H1 (cell line): Measurements from ENCODE around the gene SLC15A1. TPM values are rescaled to one million over a fixed set of nuclear protein-coding genes. Genes with fewer than 3 reads are reported as not detected.

Experiments used
- CTCF ChIA-PET: fragments of 300-600 bp; sonication (Branson Sonifier 250); formaldehyde crosslinking; loops from one replicate; lab custom pipeline; 2021; ENCODE audit not compliant: partially characterized antibody; lab: Charles Lee
- POLR2A ChIA-PET: fragments of 300-600 bp; sonication (Branson Sonifier 250); formaldehyde crosslinking; loops from one replicate; lab custom pipeline; 2021; ENCODE audit warnings: inconsistent platforms; ENCODE audit not compliant: partially characterized antibody; lab: Charles Lee
- DNase-seq, 2 experiments: peaks; one replicate each; pipeline versions ENCODE4 v3.0.0 to v3.0.0-alpha.2; 2010 to 2022; ENCODE audit warnings: low spot score in 2 of 2, low read depth in 1 of 2, mixed read lengths in 1 of 2
- FAIRE-seq: peaks from 2 replicates; lab custom pipeline; 2011; peaks lifted over from hg19 to GRCh38; lab: Jason Lieb, UNC
- H2AFZ ChIP-seq: 2 replicates; pipeline ENCODE4 v1.8.1; 2012; ENCODE audit warnings: low read length, inconsistent platforms
- H2AK5ac ChIP-seq: 2 replicates; pipeline ENCODE4 v1.6.1; 2013; ENCODE audit warnings: low read depth, low read length
- H2BK120ac ChIP-seq: replicated peaks from 2 replicates; pipeline ENCODE3; 2013; ENCODE audit warnings: low read depth, low read length, inconsistent platforms
- H2BK12ac ChIP-seq: 2 replicates; pipeline ENCODE4 v1.6.1; 2013; ENCODE audit warnings: low read depth, low read length
- H2BK15ac ChIP-seq: 2 replicates; pipeline ENCODE4 v1.6.1; 2013; ENCODE audit warnings: low read length
- H2BK20ac ChIP-seq: 2 replicates; pipeline ENCODE4 v1.6.1; 2013; ENCODE audit warnings: low read length
- H2BK5ac ChIP-seq: 2 replicates; pipeline ENCODE4 v1.6.1; 2013; ENCODE audit warnings: low read depth, low read length
- H3K14ac ChIP-seq: 2 replicates; pipeline ENCODE4 v1.6.1; 2013; ENCODE audit warnings: inconsistent platforms; ENCODE audit not compliant: insufficient read length
- H3K18ac ChIP-seq: 2 replicates; pipeline ENCODE4 v1.6.1; 2013; ENCODE audit warnings: low read length; ENCODE audit errors: extremely low read depth
- H3K23ac ChIP-seq: 2 replicates; pipeline ENCODE4 v1.6.1; 2013; ENCODE audit warnings: inconsistent platforms; ENCODE audit not compliant: insufficient read length
- H3K23me2 ChIP-seq: 2 replicates; pipeline ENCODE4 v1.6.1; 2013; ENCODE audit warnings: low read depth, low read length
- H3K27ac ChIP-seq: 2 replicates; pipeline ENCODE4 v1.6.1; 2011; ENCODE audit warnings: low read depth, low read length, inconsistent platforms
- H3K27me3 ChIP-seq, 4 experiments: replicated peaks in 1 of 4; 1 replicate in 1 of 4; 2 replicates in 3 of 4; pipeline versions ENCODE4 v1.6.1 to v1.8.1; 2011 to 2013; ENCODE audit warnings: low read length in 3 of 4, mild to moderate bottlenecking in 3 of 4, inconsistent platforms in 2 of 4, mixed read lengths in 2 of 4, moderate library complexity in 1 of 4; ENCODE audit not compliant: control insufficient read depth in 3 of 4, insufficient read depth in 3 of 4; ENCODE audit errors: extremely low read depth in 1 of 4
- H3K36me3 ChIP-seq, 4 experiments: 2 replicates each; pipeline versions ENCODE4 v1.6.1 to v1.8.1; 2011 to 2013; ENCODE audit warnings: mild to moderate bottlenecking in 4 of 4, low read length in 3 of 4, moderate library complexity in 2 of 4, control low read depth in 1 of 4, inconsistent platforms in 1 of 4; ENCODE audit not compliant: insufficient read depth in 4 of 4, control insufficient read depth in 2 of 4
- H3K4ac ChIP-seq: replicated peaks from 2 replicates; pipeline ENCODE3; 2013; ENCODE audit warnings: low read length, low read depth, mixed read lengths, inconsistent platforms; ENCODE audit not compliant: insufficient read length
- H3K4me1 ChIP-seq, 4 experiments: replicated peaks in 1 of 4; 1 replicate in 1 of 4; 2 replicates in 3 of 4; pipeline versions ENCODE4 v1.6.1 to v1.8.1; 2011 to 2013; ENCODE audit warnings: low read length in 3 of 4, inconsistent platforms in 2 of 4, mixed read lengths in 1 of 4; ENCODE audit not compliant: insufficient read depth in 4 of 4, control insufficient read depth in 3 of 4
- H3K4me2 ChIP-seq, 2 experiments: 2 replicates each; pipeline versions ENCODE4 v1.6.1 to v1.8.1; 2011 to 2013; ENCODE audit warnings: low read depth in 2 of 2, low read length in 2 of 2, control low read depth in 1 of 2, inconsistent platforms in 1 of 2, mild to moderate bottlenecking in 1 of 2; ENCODE audit not compliant: insufficient read depth in 1 of 2
- H3K4me3 ChIP-seq, 4 experiments: fragments of 200-600, 300-600 bp in 1 of 4; sonication (generic), shearing (Covaris generic), sonication (Bioruptor Twin) in 1 of 4; 2 replicates each; pipeline versions ENCODE4 v1.5.1 to v1.8.1; 2011 to 2016; ENCODE audit warnings: low read length in 4 of 4, low read depth in 3 of 4, control low read depth in 2 of 4, inconsistent platforms in 2 of 4, mild to moderate bottlenecking in 2 of 4, mixed read lengths in 1 of 4, moderate library complexity in 1 of 4; ENCODE audit not compliant: insufficient read depth in 2 of 4; ENCODE audit errors: extremely low read depth in 1 of 4
- H3K56ac ChIP-seq: replicated peaks from 2 replicates; pipeline ENCODE3; 2013; ENCODE audit warnings: low read depth, mild to moderate bottlenecking, mixed read lengths, low read length, inconsistent platforms; ENCODE audit not compliant: insufficient read length
- H3K79me1 ChIP-seq: 2 replicates; pipeline ENCODE4 v1.6.1; 2013; ENCODE audit warnings: low read depth, low read length, control low read depth
- H3K79me2 ChIP-seq, 2 experiments: 2 replicates each; pipeline versions ENCODE4 v1.6.1 to v1.8.1; 2012 to 2013; ENCODE audit warnings: low read length in 2 of 2, mild to moderate bottlenecking in 2 of 2, inconsistent platforms in 1 of 2; ENCODE audit not compliant: insufficient read depth in 2 of 2, control insufficient read depth in 1 of 2
- H3K9ac ChIP-seq, 4 experiments: replicated peaks in 1 of 4; 1 replicate in 1 of 4; 2 replicates in 3 of 4; pipeline versions ENCODE4 v1.6.1 to v1.8.1; 2011 to 2013; ENCODE audit warnings: low read depth in 3 of 4, low read length in 3 of 4, control low read depth in 2 of 4, mild to moderate bottlenecking in 2 of 4, moderate library complexity in 2 of 4, inconsistent platforms in 1 of 4; ENCODE audit errors: extremely low read depth in 1 of 4
- H3K9me3 ChIP-seq, 2 experiments: 2 replicates each; pipeline versions ENCODE4 v1.6.1 to v1.8.1; 2012 to 2013; ENCODE audit warnings: mild to moderate bottlenecking in 2 of 2, moderate library complexity in 2 of 2, control low read depth in 1 of 2, inconsistent platforms in 1 of 2, low read depth in 1 of 2, low read length in 1 of 2, mixed read lengths in 1 of 2; ENCODE audit not compliant: insufficient read depth in 2 of 2
- H4K20me1 ChIP-seq, 2 experiments: replicated peaks in 1 of 2; 2 replicates each; pipeline versions ENCODE3 to v1.8.1; 2011 to 2013; ENCODE audit warnings: inconsistent platforms in 2 of 2, low read length in 2 of 2, mild to moderate bottlenecking in 1 of 2; ENCODE audit not compliant: insufficient read depth in 2 of 2, control insufficient read depth in 1 of 2
- H4K5ac ChIP-seq: 2 replicates; pipeline ENCODE4 v1.6.1; 2013; ENCODE audit warnings: low read length, low read depth, mixed read lengths, inconsistent platforms; ENCODE audit not compliant: insufficient read length
- H4K8ac ChIP-seq: 2 replicates; pipeline ENCODE4 v1.8.0; 2013; ENCODE audit warnings: mild to moderate bottlenecking, moderate library complexity, low read length, inconsistent platforms; ENCODE audit not compliant: insufficient read depth; ENCODE audit errors: extremely low read depth
- H4K91ac ChIP-seq: replicated peaks from 2 replicates; pipeline ENCODE3; 2013; ENCODE audit warnings: low read length, mixed read lengths, inconsistent platforms; ENCODE audit not compliant: insufficient read length
- CEBPB ChIP-seq: IDR thresholded peaks from 2 replicates; pipeline ENCODE4 v1.6.1; 2012; ENCODE audit warnings: low read depth, low read length
- EP300 ChIP-seq, 2 experiments: IDR thresholded peaks; 1 replicate in 1 of 2; 2 replicates in 1 of 2; pipeline ENCODE4 v1.6.1; 2011 to 2012; ENCODE audit warnings: low read depth in 2 of 2, low read length in 2 of 2, mild to moderate bottlenecking in 2 of 2, borderline replicate concordance in 1 of 2, inconsistent platforms in 1 of 2, moderate library complexity in 1 of 2
- SP4 ChIP-seq: IDR thresholded peaks from 2 replicates; pipeline ENCODE4 v1.6.1; 2012; ENCODE audit warnings: low read length, inconsistent platforms
- WGBS, 2 experiments: shearing (Covaris generic) in 1 of 2; methylation state at CpG; one replicate each; pipeline versions ENCODE4 v1.1.6 to v1.1.7; 2013 to 2015; ENCODE audit warnings: low lambda C conversion rate in 2 of 2, mixed read lengths in 2 of 2, inconsistent platforms in 1 of 2, low coverage in 1 of 2, missing lambda C conversion rate in 1 of 2; ENCODE audit not compliant: insufficient replicate concordance in 2 of 2, insufficient coverage in 1 of 2, insufficient read length in 1 of 2; ENCODE audit errors: extremely low coverage in 1 of 2, missing lambda C conversion rate in 1 of 2; 5-methylcytosine and 5-hydroxymethylcytosine counted together
- polyA plus RNA-seq, 7 experiments: library from polyadenylated mRNA; depleted of rRNA in 3 of 7; stranded (reverse) in 5 of 7; unstranded in 2 of 7; fragments of >200 nt in 5 of 7; fragments of 200-250 nt in 2 of 7; gene quantifications; 1 replicate in 5 of 7; 2 replicates in 1 of 7; 4 replicates in 1 of 7; pipeline versions ENCODE4 v1.2.1 to v1.2.3, GENCODE V29; 2011 to 2013; ENCODE audit warnings: missing spikeins in 2 of 7, mixed read lengths in 2 of 7
- total RNA-seq: library from RNA; stranded (reverse); fragmentation: NEBNext Ultra II Directional; extraction: Animal tissue kit (Norgen Biotek cat#: 25700); gene quantifications from 2 replicates; pipeline ENCODE4 v1.2.1, GENCODE V29; 2021

The SLC15A1 gene
- total and polyA plus RNA-seq, 2 of the 8 experiments (the other 6 are each of a cell fraction or from before 2014, with no cell fraction given) = 1.3 to 2.4 TPM

DNA sequence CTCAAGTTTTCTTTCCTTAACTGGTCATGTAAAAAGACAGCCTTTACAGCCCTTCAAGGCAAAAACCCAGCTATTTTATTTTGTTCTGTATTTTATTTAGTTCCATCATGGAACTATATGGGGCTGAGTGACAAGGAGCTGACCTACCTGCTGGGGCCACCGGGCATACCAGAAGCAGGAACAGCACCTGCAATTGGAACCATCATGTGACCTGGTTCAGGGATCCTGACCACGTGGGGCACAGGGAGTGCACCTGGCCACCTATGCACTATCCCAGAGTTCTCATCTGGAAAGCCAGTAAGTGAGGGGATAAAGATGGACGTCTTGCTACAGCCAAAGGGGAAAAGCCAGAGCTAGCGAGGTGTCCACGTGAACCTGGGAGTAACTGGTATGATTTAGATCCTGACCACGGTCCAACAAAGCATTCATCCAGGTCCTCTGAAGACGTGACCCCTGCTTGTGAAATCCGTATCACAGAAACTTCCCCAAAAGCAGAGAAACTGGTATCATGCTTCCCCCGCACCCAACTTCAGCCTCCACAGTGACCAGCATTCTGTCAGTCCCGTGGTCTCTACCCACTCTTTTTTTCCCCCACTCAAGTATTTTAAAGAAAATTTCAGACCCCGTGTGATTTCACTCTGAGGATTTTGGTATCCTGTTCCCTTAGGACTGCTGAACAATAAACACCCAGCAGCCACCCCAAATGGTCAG lies 40.5 kb upstream of the SLC15A1 start:
- Histone ChIP-seq H2BK15ac (no peak overlapping the region), H3K27ac (no peak overlapping the region), H3K36me3 (no peaks in the 10 kb centered on the region; a peak in 2 of 8 replicates)
- TF ChIP-seq CEBPB = no peak
- no peak for TF ChIP-seq EP300 (IDR thresholded peaks at IDR 0.05; ENCODE audit: borderline replicate concordance in 1 of 2, low read depth in 2 of 2, low read length in 2 of 2)
- TF ChIP-seq SP4 = no peak
- TF ChIP-seq, all 59 proteins: peak for 0
- H3K79me2 ChIP-seq = no peaks in the 10 kb centered on the region
- POLR2A ChIA-PET = no interaction called here
- H4K20me1 ChIP-seq = no peaks in the 10 kb centered on the region
- no peak overlapping the region for H2BK120ac ChIP-seq
- no peaks in the 10 kb centered on the region for H3K27me3 ChIP-seq
- H4K91ac ChIP-seq = no peak overlapping the region
- H2BK12ac ChIP-seq = no peak overlapping the region
- H2AK5ac ChIP-seq = no peak overlapping the region
- H4K5ac ChIP-seq = no peak overlapping the region
- CTCF ChIA-PET = interaction anchor here (1.6 to 1.9 kb wide), 3 partner anchors 20 to 102 kb away, joined by 4 read pairs; no protein-coding TSS in a partner anchor
- WGBS, 2 experiments = 92% methylated on average over 11 of the region's 11 CpGs; no CpG with 5 or more reads in 1 of the 2 experiments
- H3K9me3 ChIP-seq = no peaks in the 10 kb centered on the region
- H3K18ac ChIP-seq = no peak overlapping the region
- FAIRE-seq (no peak), DNase-seq (peak in 1 of 2 experiments; percentile 24)
- no peak overlapping the region for H2BK20ac ChIP-seq
- no peak overlapping the region for H2AFZ ChIP-seq
- H3K23me2 ChIP-seq = no peaks in the 10 kb centered on the region
- no peaks in the 10 kb centered on the region for H3K4me1 ChIP-seq
- peaks cover 2% of the 10 kb centered on the region; the same call in 1 of the 2 replicates for H3K79me1 ChIP-seq
- no peak overlapping the region for H3K4ac ChIP-seq
- no peak overlapping the region for H3K56ac ChIP-seq
- no peak overlapping the region for H4K8ac ChIP-seq
- no peak overlapping the region for H3K23ac ChIP-seq
- no peak overlapping the region for H2BK5ac ChIP-seq
- H3K9ac ChIP-seq = no peak overlapping the region; a peak in 1 of 7 replicates
- no peak overlapping the region for H3K4me2 ChIP-seq
- H3K4me3 ChIP-seq = no peak overlapping the region
- H3K14ac ChIP-seq = no peak overlapping the region
